Mesendoderm (in vitro differentiated cells): ENCODE data around the gene PIK3R3.

Experiments used
- DNase-seq: peaks from one replicate; pipeline ENCODE4 v3.0.0; 2013
- H2AK5ac ChIP-seq: 2 replicates; pipeline ENCODE4 v1.6.1; 2013; ENCODE audit warnings: low read length, inconsistent platforms
- H2BK120ac ChIP-seq: 2 replicates; pipeline ENCODE4 v1.6.1; 2013; ENCODE audit warnings: low read depth, mild to moderate bottlenecking, low read length, moderate library complexity, mixed read lengths
- H2BK15ac ChIP-seq: replicated peaks from 2 replicates; pipeline ENCODE4 v1.6.1; 2013; ENCODE audit warnings: low read depth, mild to moderate bottlenecking, moderate library complexity
- H2BK5ac ChIP-seq: 2 replicates; pipeline ENCODE4 v1.6.1; 2013; ENCODE audit warnings: low read length, inconsistent platforms
- H3K18ac ChIP-seq: 2 replicates; pipeline ENCODE4 v1.6.1; 2013; ENCODE audit warnings: mild to moderate bottlenecking, low read length, mixed read lengths
- H3K23ac ChIP-seq: one replicate; pipeline ENCODE4 v1.6.1; 2013; ENCODE audit warnings: low read length
- H3K27ac ChIP-seq: 2 replicates; pipeline ENCODE4 v1.5.1; 2013; ENCODE audit warnings: low read depth, mild to moderate bottlenecking, inconsistent platforms, low read length, moderate library complexity
- H3K27me3 ChIP-seq: 2 replicates; pipeline ENCODE4 v1.6.1; 2013; ENCODE audit warnings: low read length, control low read depth, mild to moderate bottlenecking, inconsistent platforms; ENCODE audit not compliant: insufficient read depth, poor library complexity
- H3K36me3 ChIP-seq: 2 replicates; pipeline ENCODE4 v1.6.1; 2013; ENCODE audit warnings: low read length, inconsistent platforms; ENCODE audit not compliant: control insufficient read depth, insufficient read depth
- H3K4ac ChIP-seq: one replicate; pipeline ENCODE4 v1.6.1; 2013; ENCODE audit warnings: low read depth, mild to moderate bottlenecking, low read length, moderate library complexity
- H3K4me1 ChIP-seq: 2 replicates; pipeline ENCODE4 v1.6.1; 2013; ENCODE audit warnings: low read depth, low read length, inconsistent platforms; ENCODE audit not compliant: control insufficient read depth
- H3K4me2 ChIP-seq: 2 replicates; pipeline ENCODE4 v1.6.1; 2013; ENCODE audit warnings: low read length
- H3K4me3 ChIP-seq: 2 replicates; pipeline ENCODE4 v1.5.1; 2013; ENCODE audit warnings: mild to moderate bottlenecking, low read length
- H3K56ac ChIP-seq: one replicate; pipeline ENCODE4 v1.6.1; 2013; ENCODE audit warnings: low read length
- H3K79me1 ChIP-seq: 2 replicates; pipeline ENCODE4 v1.6.1; 2013; ENCODE audit warnings: low read length, inconsistent platforms
- H3K79me2 ChIP-seq: 2 replicates; pipeline ENCODE4 v1.6.1; 2013; ENCODE audit warnings: mild to moderate bottlenecking, low read length; ENCODE audit not compliant: control insufficient read depth, insufficient read depth
- H3K9ac ChIP-seq: 2 replicates; pipeline ENCODE4 v1.6.1; 2013; ENCODE audit warnings: low read length, inconsistent platforms
- H4K5ac ChIP-seq: one replicate; pipeline ENCODE4 v1.6.1; 2013; ENCODE audit warnings: low read length
- H4K8ac ChIP-seq: one replicate; pipeline ENCODE4 v1.6.1; 2013; ENCODE audit warnings: low read depth, mild to moderate bottlenecking, control low read depth, low read length, moderate library complexity
- WGBS: extraction: QIAGEN DNeasy Blood & Tissue Kit; methylation state at CpG from one replicate; pipeline ENCODE4 v1.1.7; 2013; ENCODE audit warnings: low lambda C conversion rate, missing lambda C conversion rate; ENCODE audit not compliant: insufficient coverage; ENCODE audit errors: extremely low coverage; 5-methylcytosine and 5-hydroxymethylcytosine counted together

Gene PIK3R3

GRCh38 chr1:46112108-46112507, 20.3 kb downstream of the PIK3R3 start:
- H3K27ac ChIP-seq = no peak overlapping the region
- no peak overlapping the region for H4K5ac ChIP-seq
- no peak overlapping the region for H3K18ac ChIP-seq
- H2BK120ac ChIP-seq = no peak overlapping the region
- H2BK5ac ChIP-seq = no peak overlapping the region
- no peak for DNase-seq
- H3K4ac ChIP-seq = no peak overlapping the region
- no peak overlapping the region for H3K4me3 ChIP-seq
- H2BK15ac ChIP-seq = no peak overlapping the region
- H3K4me2 ChIP-seq = no peak overlapping the region
- H2AK5ac ChIP-seq = no peak overlapping the region
- H3K9ac ChIP-seq = no peak overlapping the region
- WGBS = no CpG with 5 or more reads among the region's 1 CpG
- H3K36me3 ChIP-seq = no peaks in the 10 kb centered on the region
- peaks cover 2% of the 10 kb centered on the region for H3K79me1 ChIP-seq
- H4K8ac ChIP-seq = no peak overlapping the region
- no peak overlapping the region for H3K56ac ChIP-seq
- H3K4me1 ChIP-seq = no peaks in the 10 kb centered on the region
- no peaks in the 10 kb centered on the region for H3K27me3 ChIP-seq
- no peak overlapping the region for H3K23ac ChIP-seq
- H3K79me2 ChIP-seq = no peaks in the 10 kb centered on the region

- H3K36me3 ChIP-seq = no peaks in the 10 kb centered on the region
These were observed 21.9 kb downstream of the PIK3R3 start for GRCh38 chr1:46110521-46110920.

GRCh38 chr1:46102769-46103476, 29.5 kb downstream of the PIK3R3 start:
- Histone ChIP-seq H2BK15ac (no peak overlapping the region), H3K27me3 (no peaks in the 10 kb centered on the region), H3K79me1 (no peaks in the 10 kb centered on the region), H3K23ac (no peak overlapping the region), H3K4me2 (no peak overlapping the region), H2BK120ac (no peak overlapping the region), H2AK5ac (no peak overlapping the region), H3K4me1 (no peaks in the 10 kb centered on the region), H3K36me3 (no peaks in the 10 kb centered on the region), H2BK5ac (no peak overlapping the region), H4K8ac (no peak overlapping the region), H3K4ac (no peak overlapping the region), H3K56ac (no peak overlapping the region), H3K9ac (no peak overlapping the region), H3K27ac (no peak overlapping the region), H3K79me2 (no peaks in the 10 kb centered on the region), H4K5ac (no peak overlapping the region), H3K18ac (no peak overlapping the region), H3K4me3 (no peak overlapping the region)
- no CpG with 5 or more reads among the region's 6 CpGs for WGBS
- DNase-seq = no peak

More at GRCh38 chr1:46110521-46110920, 21.9 kb downstream of the PIK3R3 start:
- Histone ChIP-seq H3K27ac (no peak overlapping the region), H3K18ac (no peak overlapping the region), H3K4me3 (no peak overlapping the region), H3K4me1 (no peaks in the 10 kb centered on the region), H2BK5ac (no peak overlapping the region), H4K5ac (no peak overlapping the region), H3K79me1 (peaks cover 2% of the 10 kb centered on the region), H2AK5ac (no peak overlapping the region), H3K9ac (no peak overlapping the region), H2BK15ac (no peak overlapping the region), H3K23ac (no peak overlapping the region), H2BK120ac (no peak overlapping the region), H3K4ac (no peak overlapping the region), H3K79me2 (no peaks in the 10 kb centered on the region), H3K56ac (no peak overlapping the region), H3K4me2 (no peak overlapping the region), H3K27me3 (no peaks in the 10 kb centered on the region), H4K8ac (no peak overlapping the region)
- no CpG with 5 or more reads among the region's 1 CpG for WGBS
- no peak for DNase-seq

GRCh38 chr1:46099215-46099614, 33.2 kb downstream of the PIK3R3 start:
- WGBS = no CpG with 5 or more reads among the region's 1 CpG
- Histone ChIP-seq H3K79me2 (no peaks in the 10 kb centered on the region), H3K23ac (no peak overlapping the region), H3K56ac (no peak overlapping the region), H2BK120ac (no peak overlapping the region), H2AK5ac (no peak overlapping the region), H3K4me1 (no peaks in the 10 kb centered on the region), H3K4me2 (no peak overlapping the region), H3K9ac (no peak overlapping the region), H2BK5ac (no peak overlapping the region), H2BK15ac (no peak overlapping the region), H3K79me1 (no peaks in the 10 kb centered on the region), H4K5ac (no peak overlapping the region), H4K8ac (no peak overlapping the region), H3K4ac (no peak overlapping the region), H3K4me3 (no peak overlapping the region), H3K27me3 (no peaks in the 10 kb centered on the region), H3K27ac (no peak overlapping the region), H3K36me3 (no peaks in the 10 kb centered on the region), H3K18ac (no peak overlapping the region)
- DNase-seq = no peak

GRCh38 chr1:46098027-46098712, 34.3 kb downstream of the PIK3R3 start:
- H3K79me2 ChIP-seq = no peaks in the 10 kb centered on the region
- WGBS = no CpG with 5 or more reads among the region's 3 CpGs

More at GRCh38 chr1:46098027-46098712, 34.3 kb downstream of the PIK3R3 start:
- Histone ChIP-seq H3K4me2 (no peak overlapping the region), H3K27ac (no peak overlapping the region), H2BK5ac (no peak overlapping the region), H3K36me3 (no peaks in the 10 kb centered on the region), H3K18ac (no peak overlapping the region), H2BK15ac (no peak overlapping the region), H3K9ac (no peak overlapping the region), H2BK120ac (no peak overlapping the region), H3K27me3 (no peaks in the 10 kb centered on the region), H2AK5ac (no peak overlapping the region), H3K79me1 (no peaks in the 10 kb centered on the region), H3K4me3 (no peak overlapping the region), H4K5ac (no peak overlapping the region), H3K4ac (no peak overlapping the region), H3K4me1 (no peaks in the 10 kb centered on the region), H3K23ac (no peak overlapping the region), H4K8ac (no peak overlapping the region), H3K56ac (no peak overlapping the region)
- DNase-seq = no peak
